ENCODE results near the gene GNE. TPM values are rescaled to one million over a fixed set of nuclear protein-coding genes. Genes with fewer than 3 reads are reported as not detected.
A peak's percentile ranks its signal among the peaks of the same experiment; 100 is the strongest.
"Not testable (repeated sequence)": the region's sequence is repeated elsewhere in the genome, so short reads cannot be mapped to it uniquely, and the experiment has no call there.

GNE gene, protein sequence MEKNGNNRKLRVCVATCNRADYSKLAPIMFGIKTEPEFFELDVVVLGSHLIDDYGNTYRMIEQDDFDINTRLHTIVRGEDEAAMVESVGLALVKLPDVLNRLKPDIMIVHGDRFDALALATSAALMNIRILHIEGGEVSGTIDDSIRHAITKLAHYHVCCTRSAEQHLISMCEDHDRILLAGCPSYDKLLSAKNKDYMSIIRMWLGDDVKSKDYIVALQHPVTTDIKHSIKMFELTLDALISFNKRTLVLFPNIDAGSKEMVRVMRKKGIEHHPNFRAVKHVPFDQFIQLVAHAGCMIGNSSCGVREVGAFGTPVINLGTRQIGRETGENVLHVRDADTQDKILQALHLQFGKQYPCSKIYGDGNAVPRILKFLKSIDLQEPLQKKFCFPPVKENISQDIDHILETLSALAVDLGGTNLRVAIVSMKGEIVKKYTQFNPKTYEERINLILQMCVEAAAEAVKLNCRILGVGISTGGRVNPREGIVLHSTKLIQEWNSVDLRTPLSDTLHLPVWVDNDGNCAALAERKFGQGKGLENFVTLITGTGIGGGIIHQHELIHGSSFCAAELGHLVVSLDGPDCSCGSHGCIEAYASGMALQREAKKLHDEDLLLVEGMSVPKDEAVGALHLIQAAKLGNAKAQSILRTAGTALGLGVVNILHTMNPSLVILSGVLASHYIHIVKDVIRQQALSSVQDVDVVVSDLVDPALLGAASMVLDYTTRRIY
- 14.9 and 17.4 TPM in 2 replicates for total RNA-seq (2022)
- Bru-seq, nascent RNA, result percentile 63 among the genes with signal in this experiment
- percentile 67 among the genes with signal in this experiment for BruChase-seq, experiment 1, labeled RNA remaining after a 6-hour chase
- BruChase-seq, experiment 2, labeled RNA remaining after a 2-hour chase, result percentile 71 among the genes with signal in this experiment
- long read RNA-seq, full-length matches to known transcripts, result 1 of 5 reads
- long read RNA-seq, partial matches to known transcripts, result 0 of 5 reads
- long read RNA-seq, other reads (novel, unspliced or antisense), result 4 of 5 reads

DNA sequence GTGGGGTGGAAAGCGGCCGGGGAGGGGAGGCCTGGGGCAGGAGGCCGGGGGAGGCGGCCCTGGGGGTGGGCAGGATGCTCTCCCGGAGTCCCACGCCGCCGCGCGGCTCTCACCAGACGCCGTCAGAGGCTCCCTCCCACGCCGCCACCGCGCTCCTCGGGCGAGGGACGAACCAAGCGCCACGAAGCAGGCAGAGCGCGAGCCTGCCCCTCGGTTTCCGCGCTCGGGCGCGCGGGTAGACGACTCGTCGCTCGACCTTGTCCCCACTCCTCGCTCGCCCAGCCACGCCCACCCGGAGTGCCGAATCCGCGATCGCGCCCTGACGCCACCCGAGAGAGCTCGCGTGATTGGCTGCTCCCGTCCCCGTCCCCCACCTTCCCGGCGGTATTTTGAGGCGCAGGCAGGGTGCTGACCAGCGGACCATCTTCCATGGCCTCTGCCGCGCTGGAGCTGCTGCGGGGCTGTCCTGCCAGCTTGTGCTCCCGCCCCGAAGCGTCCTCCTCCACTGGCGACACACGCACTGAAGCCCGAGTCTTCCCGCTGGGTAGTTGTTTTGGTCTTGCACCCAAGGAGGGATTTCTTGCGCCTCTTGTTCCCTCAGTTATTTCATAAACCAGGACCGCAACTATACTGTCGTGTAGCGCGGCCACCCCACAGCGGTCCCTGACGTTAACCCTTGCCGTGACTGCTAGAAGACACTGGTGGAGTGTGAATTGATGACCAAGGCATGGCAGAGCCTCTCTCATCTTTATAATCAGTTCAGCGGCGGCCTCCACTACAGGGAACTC lies at the start of gene GNE:
TSS of gene GNE (minus strand) at position 241 of the 788 bp plus-strand sequence. CDS start 9,093 bp downstream, outside the sequence.
- POLR2A ChIA-PET, result interaction anchor here (0.7 to 1.7 kb wide), 8 partner anchors 9 to 141 kb away, joined by 3 to 8 read pairs (median 3); partner anchors contain the start of gene RNF38
- CTCF ChIA-PET, result interaction anchor here (1.6 kb wide), 1 partner anchor 9 kb away, joined by 5 read pairs; no protein-coding TSS in a partner anchor
- no peaks in the 10 kb centered on the region for H3K9me3 Mint-ChIP-seq (ENCODE audit: unreplicated experiment)
- DNase-seq (ENCODE audit: unreplicated experiment), result peak; percentile 92
- peak within 1 kb of the TSS; percentile 42 for H3K27ac Mint-ChIP-seq (ENCODE audit: low read depth, unreplicated experiment)
- BruUV-seq (replicated peaks), result TSS peak; percentile 51
- H3K4me1 Mint-ChIP-seq (ENCODE audit: insufficient read depth, unreplicated experiment), result no peaks in the 10 kb centered on the region
- TF ChIP-seq, protein P1, sequence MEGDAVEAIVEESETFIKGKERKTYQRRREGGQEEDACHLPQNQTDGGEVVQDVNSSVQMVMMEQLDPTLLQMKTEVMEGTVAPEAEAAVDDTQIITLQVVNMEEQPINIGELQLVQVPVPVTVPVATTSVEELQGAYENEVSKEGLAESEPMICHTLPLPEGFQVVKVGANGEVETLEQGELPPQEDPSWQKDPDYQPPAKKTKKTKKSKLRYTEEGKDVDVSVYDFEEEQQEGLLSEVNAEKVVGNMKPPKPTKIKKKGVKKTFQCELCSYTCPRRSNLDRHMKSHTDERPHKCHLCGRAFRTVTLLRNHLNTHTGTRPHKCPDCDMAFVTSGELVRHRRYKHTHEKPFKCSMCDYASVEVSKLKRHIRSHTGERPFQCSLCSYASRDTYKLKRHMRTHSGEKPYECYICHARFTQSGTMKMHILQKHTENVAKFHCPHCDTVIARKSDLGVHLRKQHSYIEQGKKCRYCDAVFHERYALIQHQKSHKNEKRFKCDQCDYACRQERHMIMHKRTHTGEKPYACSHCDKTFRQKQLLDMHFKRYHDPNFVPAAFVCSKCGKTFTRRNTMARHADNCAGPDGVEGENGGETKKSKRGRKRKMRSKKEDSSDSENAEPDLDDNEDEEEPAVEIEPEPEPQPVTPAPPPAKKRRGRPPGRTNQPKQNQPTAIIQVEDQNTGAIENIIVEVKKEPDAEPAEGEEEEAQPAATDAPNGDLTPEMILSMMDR (IDR thresholded peaks at IDR 0.05; ENCODE audit: unreplicated experiment), result no peak
- intact Hi-C loops (cut with micrococcal nuclease), result no loop called here
- peaks cover under 1% of the 10 kb centered on the region for H3K36me3 Mint-ChIP-seq (ENCODE audit: insufficient read depth, unreplicated experiment)
- no peaks in the 10 kb centered on the region for H3K27me3 Mint-ChIP-seq (ENCODE audit: insufficient read depth, unreplicated experiment)
- peak within 1 kb of the TSS; percentile 95 for H3K4me3 Mint-ChIP-seq (ENCODE audit: unreplicated experiment)

DNA sequence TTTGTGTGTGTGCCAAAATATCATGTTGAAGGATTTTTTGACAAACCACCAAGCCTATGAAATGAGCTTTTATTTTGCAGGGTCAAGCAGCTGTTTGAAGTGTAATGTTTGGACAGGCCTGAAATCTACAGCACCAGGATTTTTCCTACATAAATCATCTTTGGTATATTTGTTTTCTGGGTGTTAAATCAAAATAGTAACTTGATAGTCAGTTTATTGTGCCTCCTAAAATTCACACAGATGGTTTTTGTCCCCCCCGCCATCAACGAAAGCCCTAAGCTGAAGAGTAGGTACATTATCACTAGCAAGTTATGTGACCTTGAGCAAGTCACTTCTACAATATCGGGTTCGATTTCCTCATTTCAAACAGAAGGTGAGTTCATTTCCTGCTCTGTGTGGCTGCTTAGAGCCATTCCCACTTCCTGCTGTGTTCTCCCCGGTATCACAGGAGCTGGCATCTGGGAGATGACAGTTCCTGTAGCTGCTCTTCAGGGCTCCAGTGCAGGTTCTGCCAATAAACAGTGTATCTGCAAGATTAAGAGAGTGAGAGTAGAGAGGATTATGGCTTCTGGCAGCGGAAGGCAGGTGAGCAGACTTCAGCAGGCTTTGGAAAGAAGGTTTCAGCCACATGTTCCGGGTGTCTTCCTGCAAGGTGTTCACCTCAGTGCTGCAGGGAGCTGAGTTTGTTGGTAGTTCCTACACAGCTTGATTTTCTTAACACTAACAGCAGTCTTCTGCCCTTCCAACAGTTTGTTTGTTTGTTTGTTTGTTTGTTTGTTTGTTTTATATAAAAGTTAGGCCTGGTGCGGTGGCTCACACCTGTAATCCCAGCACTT lies 48.4 kb upstream of the GNE start:
- Mint-ChIP-seq H3K4me3 (ENCODE audit: unreplicated experiment) (no peak overlapping the region), H3K27ac (ENCODE audit: low read depth, unreplicated experiment) (no peak overlapping the region), H3K36me3 (ENCODE audit: insufficient read depth, unreplicated experiment) (peaks cover 5% of the 10 kb centered on the region), H3K4me1 (ENCODE audit: insufficient read depth, unreplicated experiment) (peaks cover 6% of the 10 kb centered on the region), H3K9me3 (ENCODE audit: unreplicated experiment) (no peaks in the 10 kb centered on the region), H3K27me3 (ENCODE audit: insufficient read depth, unreplicated experiment) (no peaks in the 10 kb centered on the region)
- intact Hi-C loops (cut with micrococcal nuclease), result no loop called here
- CTCF ChIA-PET, result interaction anchor here (1.0 to 1.4 kb wide), 2 partner anchors 22 to 59 kb away, joined by 4 to 5 read pairs; no protein-coding TSS in a partner anchor
- POLR2A ChIA-PET, result interaction anchor here (0.6 to 1.2 kb wide), 5 partner anchors 10 to 1180 kb away, joined by 3 to 5 read pairs (median 4); partner anchors contain the start of gene HRCT1
- DNase-seq (ENCODE audit: unreplicated experiment), result peak; percentile 18
- TF ChIP-seq, protein P1 (IDR thresholded peaks at IDR 0.05; ENCODE audit: unreplicated experiment), result no peak
- BruUV-seq (replicated peaks), result no TSS peak

DNA sequence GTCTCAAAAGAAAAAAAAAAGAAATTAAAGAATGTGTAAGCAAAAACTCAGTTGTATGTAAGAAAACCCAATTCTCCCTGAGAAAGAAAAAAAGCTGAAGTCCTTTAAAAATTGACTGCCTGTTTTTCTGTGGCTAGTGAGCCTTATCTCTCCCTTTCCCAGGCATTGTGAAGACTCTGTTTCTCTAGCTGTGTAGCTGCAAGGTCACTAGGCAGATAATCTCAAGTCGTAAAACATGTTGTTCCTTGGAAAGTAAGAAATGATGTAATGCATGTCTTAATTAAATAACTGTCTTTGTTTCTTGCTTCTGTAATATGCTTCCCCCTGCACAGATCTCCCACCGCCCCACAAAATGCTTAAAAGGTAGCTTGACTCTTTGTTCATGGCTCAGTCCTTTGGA lies 46.1 kb upstream of the GNE start:
- CTCF ChIA-PET, result interaction anchor here (0.9 kb wide), 1 partner anchor 22 kb away, joined by 6 read pairs; no protein-coding TSS in a partner anchor
- H3K36me3 Mint-ChIP-seq (ENCODE audit: insufficient read depth, unreplicated experiment); H3K27me3 Mint-ChIP-seq (ENCODE audit: insufficient read depth, unreplicated experiment); H3K27ac Mint-ChIP-seq (ENCODE audit: low read depth, unreplicated experiment); intact Hi-C loops (cut with micrococcal nuclease); DNase-seq (ENCODE audit: unreplicated experiment); H3K9me3 Mint-ChIP-seq (ENCODE audit: unreplicated experiment); H3K4me1 Mint-ChIP-seq (ENCODE audit: insufficient read depth, unreplicated experiment); POLR2A ChIA-PET; H3K4me3 Mint-ChIP-seq (ENCODE audit: unreplicated experiment); BruUV-seq (replicated peaks): not testable (repeated sequence)
